Stimulated activated CD4-positive, alpha-beta T cell treated with anti-CD3 and anti-CD28 coated beads, TNF-alpha, amount 100 ng/mL, for 48 hours (primary cell): ENCODE data around the gene TSSK2.
"Not testable (repeated sequence)": the region's sequence is repeated elsewhere in the genome, so short reads cannot be mapped to it uniquely, and the experiment has no call there.

Experiments
- DNase-seq, 3 donors: peaks; one replicate each; pipeline ENCODE4 v3.0.0-alpha.2; 2020; ENCODE audit warnings: low read depth in 3 of 3

Gene TSSK2

GRCh38 chr22:19130959-19131684 lies at the start of gene TSSK2:
Gene TSSK2 (plus strand): TSS chr22:19131308. CDS start chr22:19131400, 92 bp downstream.
- DNase-seq, result no peak

GRCh38 chr22:19081351-19081750 lies 49.8 kb upstream of the TSSK2 start:
- DNase-seq, result no peak

- DNase-seq, result no peak
These were observed 49.0 kb upstream of the TSSK2 start for GRCh38 chr22:19082101-19082500.

- no peak for DNase-seq
These were observed 48.3 kb upstream of the TSSK2 start for GRCh38 chr22:19082793-19083192.

- not testable (repeated sequence) for DNase-seq
These were observed 47.0 kb upstream of the TSSK2 start for GRCh38 chr22:19084126-19084525.

GRCh38 chr22:19084586-19084985 lies 46.5 kb upstream of the TSSK2 start:
- DNase-seq, result not testable (repeated sequence)

- DNase-seq, result no peak
These were observed 45.8 kb upstream of the TSSK2 start for GRCh38 chr22:19085233-19085718.

GRCh38 chr22:19086417-19086816 lies 44.7 kb upstream of the TSSK2 start:
- DNase-seq, result no peak

- DNase-seq, result no peak
These were observed 44.2 kb upstream of the TSSK2 start for GRCh38 chr22:19086896-19087295.

GRCh38 chr22:19088866-19089595 lies 42.1 kb upstream of the TSSK2 start:
- no peak for DNase-seq

GRCh38 chr22:19090183-19090582 lies 40.9 kb upstream of the TSSK2 start:
- DNase-seq, result no peak

GRCh38 chr22:19090586-19091127 lies 40.5 kb upstream of the TSSK2 start:
- DNase-seq, result no peak

GRCh38 chr22:19092725-19093124 lies 38.4 kb upstream of the TSSK2 start:
- DNase-seq, result no peak

- no peak for DNase-seq
These were observed 36.6 kb upstream of the TSSK2 start for GRCh38 chr22:19094393-19094997.

GRCh38 chr22:19096555-19096954 lies 34.6 kb upstream of the TSSK2 start:
- DNase-seq, result no peak

- no peak for DNase-seq
These were observed 33.6 kb upstream of the TSSK2 start for GRCh38 chr22:19097518-19097917.

GRCh38 chr22:19098157-19098556 lies 33.0 kb upstream of the TSSK2 start:
- no peak for DNase-seq

GRCh38 chr22:19103880-19104821 lies 27.0 kb upstream of the TSSK2 start:
- DNase-seq, result no peak

GRCh38 chr22:19105456-19105855 lies 25.7 kb upstream of the TSSK2 start:
- DNase-seq, result no peak

- no peak for DNase-seq
These were observed 25.0 kb upstream of the TSSK2 start for GRCh38 chr22:19105867-19106802.
